Activated CD4-positive, alpha-beta T cell treated with anti-CD3 and anti-CD28 coated beads, Interleukin-2, amount 10 ng/mL, durations not matched to agents 7 days and 5 days (primary cell): ENCODE results near the gene DPH6. TPM values are rescaled to one million over a fixed set of nuclear protein-coding genes. Genes with fewer than 3 reads are reported as not detected.

Source experiments
- CTCF ChIA-PET: fragments of 350-600 bp; sonication (Branson Sonifier 250); formaldehyde crosslinking; loops from one replicate; lab custom pipeline; 2021; ENCODE audit warnings: antibody characterized with exemption; lab: Charles Lee
- POLR2A ChIA-PET: fragments of 350-600 bp; sonication (Branson Sonifier 250); formaldehyde crosslinking; loops from one replicate; lab custom pipeline; 2021; ENCODE audit warnings: antibody characterized with exemption; lab: Charles Lee
- DNase-seq: peaks from one replicate; pipeline ENCODE4 v3.0.0-alpha.2; 2020
- H3K27ac Mint-ChIP-seq: one replicate; pipeline ENCODE4 v1.8.0; 2021; ENCODE audit warnings: mild to moderate bottlenecking, moderate library complexity, mixed read lengths
- H3K27me3 Mint-ChIP-seq: one replicate; pipeline ENCODE4 v1.8.0; 2021; ENCODE audit warnings: mixed read lengths
- H3K36me3 Mint-ChIP-seq: one replicate; pipeline ENCODE4 v1.8.0; 2021; ENCODE audit warnings: low read depth, mixed read lengths
- H3K4me1 Mint-ChIP-seq: one replicate; pipeline ENCODE4 v1.8.0; 2021; ENCODE audit warnings: mixed read lengths
- H3K4me3 Mint-ChIP-seq: one replicate; pipeline ENCODE4 v1.8.0; 2021; ENCODE audit warnings: mild to moderate bottlenecking, moderate library complexity, mixed read lengths
- H3K9me3 Mint-ChIP-seq: one replicate; pipeline ENCODE4 v1.8.0; 2021; ENCODE audit warnings: mixed read lengths
- total RNA-seq, 2 experiments: library from RNA; stranded (reverse); gene quantifications; one replicate each; pipeline ENCODE4 v1.2.3, GENCODE V29; 2021

Gene DPH6
- total RNA-seq, 2 experiments from 2014 or later, result 8.8 to 13.9 TPM

DNA sequence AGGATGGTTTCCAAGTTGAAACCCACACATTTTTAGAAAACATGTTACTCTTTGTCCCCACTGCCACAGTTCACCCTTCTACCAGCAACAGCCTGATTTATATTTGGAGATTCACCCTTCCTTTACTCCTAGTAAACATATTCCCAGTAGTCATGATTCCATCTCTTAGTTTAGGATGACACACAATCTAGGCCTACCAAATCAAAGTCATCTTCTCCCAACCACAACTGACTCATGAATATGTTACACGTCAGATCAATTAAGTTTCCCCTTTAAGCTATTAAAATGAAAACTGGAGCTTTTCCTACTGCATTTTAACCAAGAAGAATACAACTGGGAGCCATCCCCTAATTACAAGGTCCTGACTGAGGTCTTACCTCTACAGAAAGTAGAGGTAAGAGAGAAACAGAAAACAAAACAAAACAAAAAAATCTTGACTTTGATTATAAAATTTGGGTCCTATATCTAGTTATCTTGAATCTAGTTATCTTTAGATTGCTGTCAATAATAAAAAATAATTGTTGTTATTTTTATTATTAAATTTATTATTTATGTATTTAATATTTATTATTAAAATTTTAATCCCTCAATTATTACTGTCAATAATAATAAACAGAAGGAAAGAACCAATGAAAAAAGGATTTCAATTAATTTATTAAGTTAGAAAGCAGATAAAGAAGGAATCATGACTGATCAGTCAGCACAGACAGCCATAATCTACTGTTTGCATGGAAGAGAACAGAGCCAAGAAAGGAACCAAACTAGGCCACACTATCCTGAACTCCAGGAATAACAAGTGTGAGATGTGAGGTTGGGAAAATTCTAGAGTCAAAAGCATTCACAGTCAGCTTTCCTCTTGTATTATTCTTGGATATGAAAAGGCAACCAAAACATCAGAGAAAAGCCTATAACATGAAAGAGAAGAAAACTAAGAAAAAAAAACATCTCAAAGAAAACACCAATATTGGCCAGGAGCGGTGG, 12.5 kb downstream of the DPH6 start:
- Mint-ChIP-seq H3K27ac (no peak overlapping the region), H3K4me1 (no peaks in the 10 kb centered on the region), H3K4me3 (no peak overlapping the region), H3K36me3 (peaks cover 25% of the 10 kb centered on the region), H3K27me3 (no peaks in the 10 kb centered on the region), H3K9me3 (peaks cover 8% of the 10 kb centered on the region)
- CTCF ChIA-PET, result no interaction called here
- DNase-seq, result no peak
- POLR2A ChIA-PET, result no interaction called here

DNA sequence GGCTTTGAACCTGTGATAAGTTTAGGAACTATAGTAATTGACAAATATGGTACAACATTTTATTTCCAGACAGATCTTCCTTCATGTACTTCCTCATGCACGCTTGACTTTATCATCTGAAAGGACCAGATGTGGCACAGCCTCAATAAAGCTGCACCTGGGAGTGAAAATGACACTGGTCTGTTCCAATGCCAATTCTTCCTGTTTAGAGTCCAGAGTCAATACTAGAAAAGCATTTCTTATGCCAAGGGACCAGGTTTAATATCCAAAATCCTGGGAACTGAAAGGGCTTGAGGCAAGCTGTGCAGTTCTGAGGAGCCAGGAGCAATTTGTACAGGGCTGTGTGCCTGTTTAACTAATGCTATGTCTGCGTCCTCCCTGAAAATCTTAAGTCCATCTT, 15.3 kb downstream of the DPH6 start:
- Mint-ChIP-seq H3K9me3 (peaks cover 8% of the 10 kb centered on the region), H3K27me3 (no peaks in the 10 kb centered on the region), H3K27ac (no peak overlapping the region), H3K36me3 (peaks cover 23% of the 10 kb centered on the region), H3K4me1 (no peaks in the 10 kb centered on the region), H3K4me3 (no peak overlapping the region)
- no peak for DNase-seq
- POLR2A ChIA-PET, result no interaction called here
- CTCF ChIA-PET, result no interaction called here

DNA sequence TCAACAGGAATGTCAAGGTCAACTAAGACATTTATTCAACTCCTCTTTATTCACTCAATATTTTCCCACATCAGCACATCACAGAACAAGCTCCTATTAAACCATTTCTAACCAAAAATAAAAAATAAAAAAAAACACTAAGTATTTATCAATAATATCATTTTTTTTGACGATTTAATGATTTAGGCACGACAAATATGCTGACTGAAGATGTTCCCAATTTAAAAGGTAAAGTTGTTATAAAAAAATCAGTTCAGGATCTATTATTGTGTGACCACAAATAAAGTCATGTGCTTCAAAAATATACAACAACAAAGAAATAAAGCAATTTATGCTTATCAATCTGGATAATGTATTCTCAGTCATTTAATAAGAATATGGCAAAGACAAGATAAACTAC, 16.2 kb downstream of the DPH6 start:
- DNase-seq, result no peak
- no peaks in the 10 kb centered on the region for H3K4me1 Mint-ChIP-seq
- CTCF ChIA-PET, result no interaction called here

DNA sequence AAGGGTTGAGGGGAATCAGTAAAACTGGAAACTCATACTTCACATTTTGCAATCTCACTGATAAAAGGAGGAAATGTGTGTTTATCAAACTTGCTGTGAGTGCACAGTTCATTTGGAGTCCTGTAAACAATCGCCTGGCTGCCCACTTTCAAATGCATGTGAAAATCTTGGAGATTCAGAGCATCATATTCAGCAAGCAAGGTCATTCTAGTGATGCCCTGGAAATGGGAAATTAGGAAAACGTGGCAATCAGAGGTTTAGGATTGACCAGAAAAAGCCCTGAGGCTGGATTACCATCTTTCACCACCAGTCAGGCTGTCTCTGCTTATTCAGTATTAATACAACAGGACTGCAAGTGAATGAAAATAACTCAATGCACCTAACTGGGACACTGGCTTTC, 23.9 kb downstream of the DPH6 start:
- ChIA-PET CTCF (no interaction called here), POLR2A (no interaction called here)
- Mint-ChIP-seq H3K4me3 (no peak overlapping the region), H3K27me3 (no peaks in the 10 kb centered on the region), H3K36me3 (no peaks in the 10 kb centered on the region), H3K9me3 (no peaks in the 10 kb centered on the region), H3K27ac (no peak overlapping the region), H3K4me1 (no peaks in the 10 kb centered on the region)
- DNase-seq, result no peak

More for the DNA sequence above, 16.2 kb downstream of the DPH6 start:
- Mint-ChIP-seq H3K27me3 (no peaks in the 10 kb centered on the region), H3K9me3 (peaks cover 8% of the 10 kb centered on the region), H3K4me3 (no peak overlapping the region), H3K36me3 (peaks cover 23% of the 10 kb centered on the region), H3K27ac (no peak overlapping the region)
- POLR2A ChIA-PET, result no interaction called here

DNA sequence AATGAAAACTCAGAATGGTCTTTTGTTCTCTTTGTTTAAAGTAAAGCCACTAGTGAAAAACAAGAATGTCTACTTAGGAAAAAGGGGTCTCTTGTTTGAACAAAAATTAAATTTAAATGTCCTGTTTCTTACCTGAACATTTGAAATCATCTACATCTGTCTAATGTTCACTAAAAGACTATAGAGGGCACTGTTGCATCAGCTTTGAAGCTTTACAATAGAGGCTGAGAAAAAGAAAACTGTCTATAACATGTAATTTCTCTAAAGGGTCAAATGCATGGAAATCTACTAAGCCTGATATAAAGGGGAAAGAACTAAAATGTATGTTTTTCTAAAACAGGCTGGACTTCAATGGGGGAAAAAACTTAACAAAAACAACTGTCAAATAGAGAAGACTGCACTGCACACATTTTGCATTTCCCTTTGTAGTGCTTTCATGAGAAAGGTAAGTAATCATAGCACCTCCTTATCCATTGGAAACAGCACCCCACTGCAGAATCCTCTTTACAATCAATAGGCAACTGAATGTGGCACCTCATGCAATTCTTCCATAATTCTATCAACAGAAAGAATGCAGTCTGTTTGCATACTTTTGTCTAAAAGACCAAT, 26.3 kb downstream of the DPH6 start:
- POLR2A ChIA-PET, result no interaction called here
- CTCF ChIA-PET, result no interaction called here
- H3K9me3 Mint-ChIP-seq, result no peaks in the 10 kb centered on the region

DNA sequence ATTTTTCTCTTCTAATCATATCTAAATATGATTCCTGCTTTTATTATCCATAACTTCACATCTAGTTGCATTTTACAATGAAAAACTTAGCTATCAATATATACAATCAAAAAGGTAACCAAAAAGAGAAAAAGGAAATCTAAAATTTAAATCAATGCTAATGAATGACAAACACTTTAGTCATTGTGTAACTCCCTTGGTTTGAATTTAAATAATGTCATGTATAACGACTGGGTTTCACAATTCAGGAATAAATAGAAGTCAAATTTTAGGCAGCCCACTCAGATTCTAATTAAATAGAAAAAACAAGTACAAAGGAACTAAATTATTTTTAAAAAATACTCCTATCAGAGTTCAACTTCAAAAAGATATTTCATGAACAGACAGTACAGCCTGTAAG, 26.9 kb downstream of the DPH6 start:
- no peaks in the 10 kb centered on the region for H3K4me1 Mint-ChIP-seq
- H3K36me3 Mint-ChIP-seq, result no peaks in the 10 kb centered on the region
- ChIA-PET CTCF (no interaction called here), POLR2A (no interaction called here)
- no peak overlapping the region for H3K27ac Mint-ChIP-seq
- no peaks in the 10 kb centered on the region for H3K9me3 Mint-ChIP-seq
- H3K27me3 Mint-ChIP-seq, result no peaks in the 10 kb centered on the region
- DNase-seq, result no peak
- H3K4me3 Mint-ChIP-seq, result no peak overlapping the region

More for the DNA sequence above, 26.3 kb downstream of the DPH6 start:
- Mint-ChIP-seq H3K27me3 (no peaks in the 10 kb centered on the region), H3K36me3 (no peaks in the 10 kb centered on the region), H3K27ac (no peak overlapping the region), H3K4me1 (no peaks in the 10 kb centered on the region), H3K4me3 (no peak overlapping the region)
- DNase-seq, result peak; percentile 11

DNA sequence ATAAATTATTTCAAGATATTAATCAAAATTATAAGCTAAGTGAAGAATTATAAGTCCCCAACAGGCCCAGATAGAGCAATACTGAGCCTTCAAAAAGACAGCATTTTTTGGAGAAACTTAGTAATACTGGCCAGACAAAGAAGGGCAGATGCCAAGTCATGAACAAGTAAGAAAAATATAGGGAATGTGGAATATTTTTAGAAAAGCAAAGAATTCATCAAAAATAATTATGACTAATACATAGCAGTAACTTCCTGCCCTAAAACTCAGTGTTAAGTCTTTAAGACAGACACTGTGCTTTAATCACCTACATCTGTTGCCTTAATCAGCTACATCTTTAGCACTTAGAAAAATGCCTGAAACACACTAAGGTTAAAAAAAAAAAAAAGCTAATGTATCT, 31.2 kb downstream of the DPH6 start:
- ChIA-PET POLR2A (no interaction called here), CTCF (no interaction called here)
- no peaks in the 10 kb centered on the region for H3K36me3 Mint-ChIP-seq
- H3K4me1 Mint-ChIP-seq, result no peaks in the 10 kb centered on the region
- H3K27me3 Mint-ChIP-seq, result no peaks in the 10 kb centered on the region
- H3K4me3 Mint-ChIP-seq, result no peak overlapping the region
- no peak overlapping the region for H3K27ac Mint-ChIP-seq
- DNase-seq, result no peak
- H3K9me3 Mint-ChIP-seq, result no peaks in the 10 kb centered on the region

DNA sequence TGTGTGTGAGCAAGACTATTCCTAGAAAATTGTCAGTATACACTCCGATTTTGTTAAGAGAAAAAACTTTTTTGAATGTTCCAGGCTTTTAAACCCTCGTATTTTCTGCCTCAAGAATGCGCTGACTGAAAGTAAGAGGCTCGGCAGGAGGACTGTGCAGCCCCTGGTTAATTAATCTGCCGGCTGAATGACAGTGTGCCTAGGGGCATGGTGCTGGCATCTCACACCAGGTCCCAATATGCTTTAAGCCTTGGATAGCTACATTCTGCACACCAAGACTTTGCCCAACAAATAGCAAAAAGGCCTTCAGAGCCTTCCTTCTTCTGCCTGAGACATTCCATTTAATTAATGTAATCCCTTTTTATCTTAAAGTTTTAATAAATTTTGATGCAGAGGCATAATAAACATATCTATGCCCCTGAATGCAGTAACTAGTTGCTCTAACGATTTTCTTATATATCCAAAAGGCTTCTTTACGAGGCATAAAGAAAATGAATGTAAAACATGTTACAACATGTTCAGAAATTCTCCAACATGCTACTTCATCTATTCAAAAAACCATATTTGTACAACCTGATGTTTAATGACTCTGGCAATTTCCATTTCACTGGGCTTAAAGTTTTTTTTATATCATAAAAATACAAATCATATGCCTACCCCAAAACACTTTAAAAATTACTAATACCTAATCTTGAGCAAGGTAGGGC, 37.9 kb downstream of the DPH6 start:
- H3K9me3 Mint-ChIP-seq, result no peaks in the 10 kb centered on the region
- no peaks in the 10 kb centered on the region for H3K27me3 Mint-ChIP-seq
- no peak overlapping the region for H3K4me3 Mint-ChIP-seq
- ChIA-PET POLR2A (no interaction called here), CTCF (no interaction called here)
- no peak for DNase-seq
- no peaks in the 10 kb centered on the region for H3K4me1 Mint-ChIP-seq
- no peaks in the 10 kb centered on the region for H3K36me3 Mint-ChIP-seq
- H3K27ac Mint-ChIP-seq, result no peak overlapping the region

DNA sequence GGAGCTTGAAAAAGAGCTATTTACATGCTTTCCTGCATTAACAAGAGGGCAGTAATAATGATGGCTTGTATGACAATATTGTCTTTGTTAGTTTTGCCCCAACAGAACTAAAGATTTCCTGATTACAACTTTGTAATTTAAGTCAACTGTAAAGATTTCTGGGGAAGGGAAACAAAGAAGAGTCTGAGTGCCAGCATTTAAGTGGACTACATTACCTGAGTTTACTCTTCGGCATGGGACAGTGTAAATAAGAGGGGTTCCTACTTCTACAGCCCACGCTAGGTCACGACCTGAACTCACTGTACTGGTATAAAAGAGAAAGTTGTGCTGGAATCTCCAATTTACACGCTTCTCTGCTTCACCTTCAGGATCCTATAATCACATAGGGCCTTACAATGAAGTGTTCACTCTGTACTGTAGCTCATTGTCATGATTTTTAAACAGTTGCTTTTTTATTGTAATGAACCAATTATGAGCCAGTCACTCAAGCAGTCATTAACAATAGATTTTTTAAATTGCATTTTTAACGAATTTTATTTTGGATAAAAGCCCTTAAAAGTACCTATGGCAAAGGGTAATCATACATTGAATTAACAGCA, 39.6 kb downstream of the DPH6 start:
- no peaks in the 10 kb centered on the region for H3K36me3 Mint-ChIP-seq
- DNase-seq, result no peak
- no peaks in the 10 kb centered on the region for H3K4me1 Mint-ChIP-seq
- H3K27me3 Mint-ChIP-seq, result no peaks in the 10 kb centered on the region
- H3K4me3 Mint-ChIP-seq, result no peak overlapping the region
- CTCF ChIA-PET, result no interaction called here
- H3K27ac Mint-ChIP-seq, result no peak overlapping the region
- no peaks in the 10 kb centered on the region for H3K9me3 Mint-ChIP-seq
- POLR2A ChIA-PET, result no interaction called here

DNA sequence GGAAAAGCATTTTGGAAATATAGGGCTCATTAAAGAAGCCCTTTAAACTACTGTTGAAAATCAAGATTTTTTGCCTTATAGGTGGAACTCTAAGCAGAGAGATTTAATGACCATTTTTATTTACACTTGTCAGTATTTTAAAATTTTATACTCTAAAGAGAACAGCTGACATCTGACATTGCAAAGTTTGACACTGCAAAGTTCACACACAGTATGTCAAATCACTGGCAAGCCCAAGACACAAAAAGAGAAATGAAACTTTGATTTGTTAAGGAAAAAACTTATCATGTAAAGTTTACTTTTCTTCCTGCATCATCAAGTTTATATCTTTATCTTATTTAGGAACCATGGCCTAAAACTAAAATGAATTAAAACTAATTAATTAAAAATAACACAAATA, 40.2 kb downstream of the DPH6 start:
- Mint-ChIP-seq H3K36me3 (no peaks in the 10 kb centered on the region), H3K27me3 (no peaks in the 10 kb centered on the region), H3K9me3 (no peaks in the 10 kb centered on the region), H3K4me3 (no peak overlapping the region), H3K27ac (no peak overlapping the region), H3K4me1 (no peaks in the 10 kb centered on the region)
- ChIA-PET POLR2A (no interaction called here), CTCF (no interaction called here)
- DNase-seq, result no peak

DNA sequence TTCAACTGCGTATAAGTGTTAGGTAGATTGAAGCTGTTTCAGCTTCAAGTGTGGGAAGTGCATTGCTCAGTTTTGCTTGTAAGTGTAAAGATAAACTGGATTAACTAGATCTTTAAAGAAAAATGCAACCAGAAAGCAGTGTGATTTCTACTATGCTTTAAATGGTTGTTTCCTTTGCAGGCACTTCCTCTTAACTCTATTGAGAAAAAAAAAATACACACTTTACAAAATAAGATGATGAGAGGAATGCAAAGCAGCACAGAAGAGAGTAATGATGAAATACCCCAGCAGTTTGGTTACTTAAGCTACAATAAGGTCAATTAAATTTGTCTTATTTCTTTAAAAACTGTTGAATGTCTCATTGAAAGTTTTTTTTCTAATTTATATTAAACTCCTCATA, 40.8 kb downstream of the DPH6 start:
- CTCF ChIA-PET, result interaction anchor here (0.6 kb wide), 1 partner anchor 651 kb away, joined by 3 read pairs; no protein-coding TSS in a partner anchor
- POLR2A ChIA-PET, result no interaction called here

DNA sequence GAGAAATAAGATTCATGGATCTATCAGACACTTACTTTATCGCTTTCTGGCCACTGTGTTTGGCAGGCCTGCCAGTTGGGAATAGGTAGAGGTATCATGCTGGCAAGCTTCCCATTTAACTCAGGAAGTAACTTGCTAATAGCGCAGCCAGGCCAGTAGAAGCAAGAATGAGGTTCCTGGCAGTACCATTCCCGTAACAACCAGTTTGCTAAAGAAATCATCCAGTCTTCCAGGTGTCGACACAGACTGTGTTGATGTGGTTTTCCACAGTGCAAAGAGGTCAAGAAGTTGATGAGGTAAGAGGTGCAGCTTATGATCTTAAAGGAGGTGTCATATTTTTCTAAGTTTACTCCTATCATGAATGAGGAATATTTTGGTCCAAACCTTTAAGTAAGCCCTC, 46.2 kb downstream of the DPH6 start:
- H3K9me3 Mint-ChIP-seq, result no peaks in the 10 kb centered on the region
- POLR2A ChIA-PET, result no interaction called here
- H3K27ac Mint-ChIP-seq, result no peak overlapping the region
- no peak overlapping the region for H3K4me3 Mint-ChIP-seq
- CTCF ChIA-PET, result no interaction called here
- H3K4me1 Mint-ChIP-seq, result peaks cover 3% of the 10 kb centered on the region
- H3K27me3 Mint-ChIP-seq, result no peaks in the 10 kb centered on the region
- H3K36me3 Mint-ChIP-seq, result no peaks in the 10 kb centered on the region
- no peak for DNase-seq

More for the DNA sequence above, 40.8 kb downstream of the DPH6 start:
- Mint-ChIP-seq H3K36me3 (no peaks in the 10 kb centered on the region), H3K27ac (no peak overlapping the region), H3K4me1 (no peaks in the 10 kb centered on the region), H3K4me3 (no peak overlapping the region), H3K27me3 (no peaks in the 10 kb centered on the region), H3K9me3 (no peaks in the 10 kb centered on the region)
- DNase-seq, result no peak

DNA sequence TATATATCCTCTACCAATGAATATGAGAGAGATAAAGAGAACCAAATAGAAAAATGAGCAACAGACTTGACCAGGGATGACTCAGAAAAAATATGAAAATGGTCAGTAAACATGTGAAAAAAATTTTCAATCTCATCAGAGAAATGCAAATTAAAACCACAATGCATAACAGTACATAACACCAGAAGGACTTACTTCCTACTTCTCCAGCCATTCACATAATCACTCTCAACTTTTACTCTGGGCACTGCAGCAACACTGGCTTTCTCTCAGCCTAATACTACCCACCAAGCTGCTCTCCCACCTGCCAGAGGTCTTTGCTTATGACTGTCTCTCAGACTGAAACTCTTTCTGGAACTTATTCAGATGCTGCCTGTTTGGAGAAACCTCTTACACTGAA, 49.4 kb downstream of the DPH6 start:
- Mint-ChIP-seq H3K4me1 (peaks cover 3% of the 10 kb centered on the region), H3K27me3 (no peaks in the 10 kb centered on the region), H3K9me3 (no peaks in the 10 kb centered on the region), H3K27ac (no peak overlapping the region), H3K4me3 (no peak overlapping the region), H3K36me3 (no peaks in the 10 kb centered on the region)
- CTCF ChIA-PET, result no interaction called here
- POLR2A ChIA-PET, result no interaction called here
- no peak for DNase-seq
